Measurements from ENCODE around the gene SLC48A1.

SLC48A1 gene

DNA sequence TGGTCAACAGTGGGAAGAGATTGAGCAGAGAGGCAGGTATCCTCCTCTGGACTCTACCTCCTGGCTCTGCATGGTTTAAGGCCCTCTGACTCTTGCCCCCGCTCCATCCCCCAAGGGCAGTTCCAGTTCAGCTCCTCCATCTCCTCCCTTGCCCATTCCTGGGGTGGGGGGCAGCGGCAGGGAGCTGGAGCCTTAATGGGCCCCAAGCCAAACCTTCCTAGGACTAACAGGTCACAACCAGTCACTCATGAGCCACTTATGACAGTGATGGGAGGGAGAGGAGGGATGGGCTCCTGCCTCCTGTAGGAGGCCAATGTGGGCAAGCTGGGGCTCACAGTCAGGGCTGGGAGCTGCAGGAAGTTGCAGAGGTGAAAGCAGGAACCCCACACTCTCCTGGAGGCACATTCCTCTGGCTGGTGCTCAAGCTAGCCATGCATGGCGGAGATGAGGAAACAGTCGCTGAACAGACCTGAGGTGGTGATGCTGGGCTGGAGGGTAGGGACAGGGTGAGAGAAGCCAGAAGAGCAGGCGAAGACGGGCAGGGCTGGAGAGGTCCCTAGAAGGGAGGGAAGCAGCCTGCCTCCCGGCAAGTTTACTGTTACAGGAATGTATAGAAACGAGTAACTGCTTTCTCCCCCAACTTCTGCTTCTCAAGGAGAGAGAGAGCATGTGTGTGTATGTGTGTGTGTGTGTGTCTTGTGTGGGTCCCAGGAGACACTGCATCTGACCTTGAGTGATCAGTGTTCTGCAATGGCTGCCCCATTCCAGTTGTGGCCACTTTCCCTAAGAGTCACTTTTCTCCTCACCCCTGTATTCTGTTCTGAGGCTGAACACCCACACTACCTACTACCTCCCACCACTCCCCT is 9.3 kb upstream of the SLC48A1 start:
- in situ Hi-C loops (cut with HindIII; ENCODE audit: low sequenced_read_pairs) = no loop called here
- H3K4me3 ChIP-seq (ENCODE audit: low read depth, low read length) = no peak overlapping the region
- TF ChIP-seq CTCF (IDR thresholded peaks at IDR 0.05; ENCODE audit: low read depth, low read length) = no peak
- DNase-seq (ENCODE audit: low read depth, low spot score) = no peak

DNA sequence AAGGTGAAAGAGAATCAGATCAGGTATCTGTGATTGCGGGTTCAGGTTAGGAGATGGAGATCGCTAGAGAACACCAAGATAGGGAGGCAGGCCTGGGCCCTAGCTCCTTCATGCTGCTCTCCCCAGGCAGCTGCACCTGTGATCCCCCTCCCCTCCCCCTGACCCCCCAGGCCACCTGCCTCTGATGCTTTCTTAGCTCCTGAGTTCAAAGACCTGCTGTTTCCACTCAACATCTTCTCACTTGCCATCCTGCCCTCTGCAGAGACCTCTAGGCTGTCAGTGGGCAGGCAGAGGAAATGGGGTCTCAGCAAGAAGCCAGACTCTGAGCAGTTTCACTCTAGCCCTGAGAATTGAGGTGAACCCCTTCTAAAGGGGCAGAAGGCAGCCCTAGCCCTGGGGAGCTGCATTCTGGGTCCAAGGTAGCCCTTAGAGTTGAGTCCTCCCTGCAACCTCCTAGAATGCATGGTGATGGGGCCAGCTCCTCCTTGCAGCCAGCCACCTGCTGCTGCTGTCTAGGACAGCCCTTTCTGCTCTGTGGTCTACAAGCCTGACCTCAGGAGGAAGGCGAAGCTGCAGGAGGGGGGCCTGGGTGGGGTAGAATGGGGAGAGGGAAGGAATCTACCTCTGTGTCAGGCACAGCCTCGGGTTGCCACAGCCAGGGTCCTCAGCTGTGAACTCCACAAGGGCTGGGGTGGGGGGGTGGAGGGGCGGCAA is 6.4 kb upstream of the SLC48A1 start:
- in situ Hi-C loops (cut with HindIII; ENCODE audit: low sequenced_read_pairs) = no loop called here
- H3K4me3 ChIP-seq (ENCODE audit: low read depth, low read length) = no peak overlapping the region
- no peak for TF ChIP-seq CTCF (IDR thresholded peaks at IDR 0.05; ENCODE audit: low read depth, low read length)
- no peak for DNase-seq (ENCODE audit: low read depth, low spot score)

- no peak overlapping the region for H3K4me3 ChIP-seq (ENCODE audit: low read depth, low read length)
- in situ Hi-C loops (cut with HindIII; ENCODE audit: low sequenced_read_pairs) = no loop called here
- DNase-seq (ENCODE audit: low read depth, low spot score) = no peak
- TF ChIP-seq CTCF (IDR thresholded peaks at IDR 0.05; ENCODE audit: low read depth, low read length) = peak; percentile 55
These were observed 5.8 kb upstream of the SLC48A1 start for GRCh38 chr12:47767216-47767724.

GRCh38 chr12:47768323-47768811 is 4.7 kb upstream of the SLC48A1 start:
- in situ Hi-C loops (cut with HindIII; ENCODE audit: low sequenced_read_pairs) = no loop called here
- DNase-seq (ENCODE audit: low read depth, low spot score) = no peak
- no peak for TF ChIP-seq CTCF (IDR thresholded peaks at IDR 0.05; ENCODE audit: low read depth, low read length)
- H3K4me3 ChIP-seq (ENCODE audit: low read depth, low read length) = no peak overlapping the region

- in situ Hi-C loops (cut with HindIII; ENCODE audit: low sequenced_read_pairs) = no loop called here
- no peak for DNase-seq (ENCODE audit: low read depth, low spot score)
- TF ChIP-seq CTCF (IDR thresholded peaks at IDR 0.05; ENCODE audit: low read depth, low read length) = no peak
- H3K4me3 ChIP-seq (ENCODE audit: low read depth, low read length) = no peak overlapping the region
These were observed 3.6 kb upstream of the SLC48A1 start for GRCh38 chr12:47769234-47770085.

Measured in astrocyte of the spinal cord (primary cell).